ENCODE data around the gene ROBO2. TPM values are rescaled to one million over a fixed set of nuclear protein-coding genes. Genes with fewer than 3 reads are reported as not detected.

The ROBO2 gene, protein sequence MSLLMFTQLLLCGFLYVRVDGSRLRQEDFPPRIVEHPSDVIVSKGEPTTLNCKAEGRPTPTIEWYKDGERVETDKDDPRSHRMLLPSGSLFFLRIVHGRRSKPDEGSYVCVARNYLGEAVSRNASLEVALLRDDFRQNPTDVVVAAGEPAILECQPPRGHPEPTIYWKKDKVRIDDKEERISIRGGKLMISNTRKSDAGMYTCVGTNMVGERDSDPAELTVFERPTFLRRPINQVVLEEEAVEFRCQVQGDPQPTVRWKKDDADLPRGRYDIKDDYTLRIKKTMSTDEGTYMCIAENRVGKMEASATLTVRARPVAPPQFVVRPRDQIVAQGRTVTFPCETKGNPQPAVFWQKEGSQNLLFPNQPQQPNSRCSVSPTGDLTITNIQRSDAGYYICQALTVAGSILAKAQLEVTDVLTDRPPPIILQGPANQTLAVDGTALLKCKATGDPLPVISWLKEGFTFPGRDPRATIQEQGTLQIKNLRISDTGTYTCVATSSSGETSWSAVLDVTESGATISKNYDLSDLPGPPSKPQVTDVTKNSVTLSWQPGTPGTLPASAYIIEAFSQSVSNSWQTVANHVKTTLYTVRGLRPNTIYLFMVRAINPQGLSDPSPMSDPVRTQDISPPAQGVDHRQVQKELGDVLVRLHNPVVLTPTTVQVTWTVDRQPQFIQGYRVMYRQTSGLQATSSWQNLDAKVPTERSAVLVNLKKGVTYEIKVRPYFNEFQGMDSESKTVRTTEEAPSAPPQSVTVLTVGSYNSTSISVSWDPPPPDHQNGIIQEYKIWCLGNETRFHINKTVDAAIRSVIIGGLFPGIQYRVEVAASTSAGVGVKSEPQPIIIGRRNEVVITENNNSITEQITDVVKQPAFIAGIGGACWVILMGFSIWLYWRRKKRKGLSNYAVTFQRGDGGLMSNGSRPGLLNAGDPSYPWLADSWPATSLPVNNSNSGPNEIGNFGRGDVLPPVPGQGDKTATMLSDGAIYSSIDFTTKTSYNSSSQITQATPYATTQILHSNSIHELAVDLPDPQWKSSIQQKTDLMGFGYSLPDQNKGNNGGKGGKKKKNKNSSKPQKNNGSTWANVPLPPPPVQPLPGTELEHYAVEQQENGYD (N-terminal part only)
- total RNA-seq (10 to 100 TPM; 17.7 to 23.3 TPM), polyA plus RNA-seq (ENCODE audit: insufficient read depth, low read depth, low replicate concordance) (16.1 TPM)
- long read RNA-seq, donor 1, partial matches to known transcripts: 15 of 17 reads
- long read RNA-seq, donor 1, other reads (novel, unspliced or antisense): 0 of 17 reads
- long read RNA-seq, donor 2, partial matches to known transcripts: 5 of 6 reads
- long read RNA-seq, donor 2, other reads (novel, unspliced or antisense): 0 of 6 reads

DNA sequence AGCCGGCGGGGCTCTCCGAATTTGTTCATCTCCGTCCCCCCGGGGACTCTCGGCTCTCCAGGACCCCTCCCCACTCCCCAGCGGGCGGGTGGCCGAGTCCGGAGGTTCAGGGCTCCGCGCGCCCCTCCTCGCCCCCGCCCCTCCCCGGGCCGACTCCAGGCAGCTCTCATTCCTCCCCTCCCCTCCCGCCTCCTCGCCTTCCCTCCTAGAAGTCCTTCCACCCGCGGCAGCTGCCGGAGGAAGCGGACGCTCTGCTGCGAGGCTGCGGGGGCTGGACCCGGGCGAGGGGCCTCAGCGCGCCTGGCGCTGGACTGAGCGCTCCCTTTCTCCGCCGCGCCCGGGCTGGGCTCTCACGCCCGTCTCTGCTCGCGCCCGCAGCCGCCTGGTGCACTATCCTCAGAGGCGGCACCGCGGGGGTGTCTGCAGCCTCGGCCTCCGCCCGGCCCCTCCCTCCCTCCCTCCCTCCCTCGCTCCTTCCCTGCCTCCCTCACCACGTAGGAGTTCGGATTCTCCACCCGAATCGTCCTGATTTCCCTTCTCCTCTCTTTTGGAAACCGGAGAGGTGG, at the start of gene ROBO2:
ROBO2 (plus strand) TSS at position 494 of the 566 bp plus-strand sequence. CDS start 687 bp downstream, outside the sequence.
- H3K27me3 ChIP-seq: no peaks in the 10 kb centered on the region
- intact Hi-C loops (cut with DNase I; ENCODE audit: low total_unique reads): loop anchor here (5.0 kb wide), 1 partner anchor 218 kb away; no protein-coding TSS in a partner anchor
- H3K4me3 ChIP-seq: peak within 1 kb of the TSS; percentile 58 to 76
- H3K27ac ChIP-seq: peak within 1 kb of the TSS; percentile 25 to 63
- no peaks in the 10 kb centered on the region for H3K9me3 ChIP-seq
- H3K4me1 ChIP-seq: no peaks in the 10 kb centered on the region
- TF ChIP-seq POLR2A (IDR thresholded peaks at IDR 0.05): no peak
- TF ChIP-seq, protein P1, sequence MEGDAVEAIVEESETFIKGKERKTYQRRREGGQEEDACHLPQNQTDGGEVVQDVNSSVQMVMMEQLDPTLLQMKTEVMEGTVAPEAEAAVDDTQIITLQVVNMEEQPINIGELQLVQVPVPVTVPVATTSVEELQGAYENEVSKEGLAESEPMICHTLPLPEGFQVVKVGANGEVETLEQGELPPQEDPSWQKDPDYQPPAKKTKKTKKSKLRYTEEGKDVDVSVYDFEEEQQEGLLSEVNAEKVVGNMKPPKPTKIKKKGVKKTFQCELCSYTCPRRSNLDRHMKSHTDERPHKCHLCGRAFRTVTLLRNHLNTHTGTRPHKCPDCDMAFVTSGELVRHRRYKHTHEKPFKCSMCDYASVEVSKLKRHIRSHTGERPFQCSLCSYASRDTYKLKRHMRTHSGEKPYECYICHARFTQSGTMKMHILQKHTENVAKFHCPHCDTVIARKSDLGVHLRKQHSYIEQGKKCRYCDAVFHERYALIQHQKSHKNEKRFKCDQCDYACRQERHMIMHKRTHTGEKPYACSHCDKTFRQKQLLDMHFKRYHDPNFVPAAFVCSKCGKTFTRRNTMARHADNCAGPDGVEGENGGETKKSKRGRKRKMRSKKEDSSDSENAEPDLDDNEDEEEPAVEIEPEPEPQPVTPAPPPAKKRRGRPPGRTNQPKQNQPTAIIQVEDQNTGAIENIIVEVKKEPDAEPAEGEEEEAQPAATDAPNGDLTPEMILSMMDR (IDR thresholded peaks at IDR 0.05): no peak
- peak; percentile 81 for DNase-seq
- 0 to 1% methylated on average over 2 to 51 of the region's 54 CpGs for WGBS, 2 donors
- no peaks in the 10 kb centered on the region for H3K36me3 ChIP-seq (ENCODE audit: low read depth, missing control alignments)

DNA sequence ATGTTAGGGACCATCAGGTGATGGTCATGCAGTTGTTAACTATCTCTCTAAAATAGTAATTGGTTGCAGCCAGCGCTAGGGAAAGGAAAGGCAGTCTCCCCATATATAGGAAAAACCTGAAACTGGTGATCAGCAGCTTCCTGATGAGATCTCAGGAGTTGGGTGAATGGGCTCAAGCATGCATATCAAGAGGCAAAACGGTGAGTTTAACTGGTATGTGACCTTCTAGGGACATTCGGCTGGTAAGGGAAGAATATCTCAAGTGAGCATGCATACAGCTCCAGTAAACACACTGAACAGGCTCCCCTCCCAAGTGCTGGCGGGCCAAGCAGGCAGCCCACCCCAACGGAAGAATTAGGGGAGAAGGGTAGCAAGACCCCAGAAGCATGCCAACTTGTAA, 49.3 kb upstream of the ROBO2 start:
- Histone ChIP-seq H3K36me3 (ENCODE audit: low read depth, missing control alignments) (no peaks in the 10 kb centered on the region), H3K4me1 (no peaks in the 10 kb centered on the region), H3K4me3 (no peak overlapping the region), H3K27ac (no peak overlapping the region), H3K27me3 (no peaks in the 10 kb centered on the region), H3K9me3 (no peaks in the 10 kb centered on the region)
- no peak for TF ChIP-seq POLR2A (IDR thresholded peaks at IDR 0.05)
- TF ChIP-seq, protein P1 (IDR thresholded peaks at IDR 0.05): no peak
- no peak for DNase-seq
- 77 to 82% methylated on average over 5 of the region's 5 CpGs for WGBS, 2 donors
- intact Hi-C loops (cut with DNase I; ENCODE audit: low total_unique reads): no loop called here

DNA sequence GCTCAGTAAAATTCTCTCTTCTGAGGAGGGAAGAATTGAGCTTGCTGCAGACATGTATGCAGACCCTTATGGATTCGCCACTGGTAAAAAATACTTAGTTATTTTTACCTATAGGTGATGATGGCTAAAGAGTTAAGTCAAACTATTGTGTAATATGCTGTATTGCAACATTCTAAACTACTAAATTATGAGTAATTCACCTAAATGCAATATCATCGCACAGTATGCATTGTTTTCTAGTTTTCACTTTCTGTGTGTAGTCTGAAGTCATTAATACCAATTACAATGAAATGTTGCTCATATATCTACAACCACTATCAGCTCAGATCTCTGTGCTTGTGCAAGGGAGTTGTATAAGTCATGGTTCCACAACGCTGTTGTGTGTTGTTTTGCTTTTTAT, 48.7 kb upstream of the ROBO2 start:
- Histone ChIP-seq H3K36me3 (ENCODE audit: low read depth, missing control alignments) (no peaks in the 10 kb centered on the region), H3K27ac (no peak overlapping the region), H3K4me1 (no peaks in the 10 kb centered on the region), H3K9me3 (no peaks in the 10 kb centered on the region), H3K4me3 (no peak overlapping the region), H3K27me3 (no peaks in the 10 kb centered on the region)
- intact Hi-C loops (cut with DNase I; ENCODE audit: low total_unique reads): no loop called here
- DNase-seq: no peak
- WGBS, 2 donors: 82 to 86% methylated on average over 3 of the region's 3 CpGs
- no peak for TF ChIP-seq POLR2A (IDR thresholded peaks at IDR 0.05)
- TF ChIP-seq, protein P1 (IDR thresholded peaks at IDR 0.05): no peak

DNA sequence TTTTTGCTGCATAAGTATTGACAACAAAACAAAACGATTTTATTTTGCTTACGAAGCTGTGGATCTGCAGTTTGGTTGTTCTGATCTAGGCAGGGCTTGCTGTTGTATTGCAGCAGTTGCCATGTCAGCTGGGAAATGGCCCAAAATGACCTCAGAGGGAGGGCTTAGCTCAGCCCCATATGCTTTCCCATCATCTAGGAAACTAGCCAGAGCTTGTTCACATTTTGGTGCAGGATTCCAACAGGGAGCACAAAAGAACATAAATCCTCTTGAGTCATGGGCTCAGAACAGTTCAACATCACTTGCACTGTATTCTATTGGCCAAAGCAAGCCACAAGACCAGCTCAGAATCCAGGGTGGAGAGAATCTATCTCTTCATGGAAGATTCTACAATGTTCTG, 42.2 kb upstream of the ROBO2 start:
- Histone ChIP-seq H3K9me3 (no peaks in the 10 kb centered on the region), H3K27ac (no peak overlapping the region), H3K4me3 (no peak overlapping the region), H3K36me3 (ENCODE audit: low read depth, missing control alignments) (no peaks in the 10 kb centered on the region), H3K4me1 (no peaks in the 10 kb centered on the region), H3K27me3 (no peaks in the 10 kb centered on the region)
- intact Hi-C loops (cut with DNase I; ENCODE audit: low total_unique reads): no loop called here
- WGBS, 2 donors: 70 to 73% methylated on average over 2 of the region's 2 CpGs
- no peak for TF ChIP-seq POLR2A (IDR thresholded peaks at IDR 0.05)
- TF ChIP-seq, protein P1 (IDR thresholded peaks at IDR 0.05): no peak
- DNase-seq: no peak
